ENCODE data around the gene OR2L8. TPM values are rescaled to one million over a fixed set of nuclear protein-coding genes. Genes with fewer than 3 reads are reported as not detected.

The OR2L8 gene
- total and polyA plus RNA-seq, 2 of the 4 experiments (the other 2 are of a cell fraction), result not detected

GRCh38 chr1:247998811-247999210 lies 50.2 kb downstream of the OR2L8 start:
- H4K91ac ChIP-seq (ENCODE audit: insufficient read depth, low read depth, low read length), result no peak overlapping the region
- no peak overlapping the region for H4K8ac ChIP-seq (ENCODE audit: low read depth in 2 of 2, low read length in 2 of 2)
- intact Hi-C loops (cut with micrococcal nuclease) (no loop called here), dilution Hi-C loops (cut with HindIII; ENCODE audit: low sequenced_read_pairs, unreplicated experiment) (no loop called here), in situ Hi-C loops (cut with MboI; ENCODE audit: low sequenced_read_pairs) (no loop called here)
- H3K9me3 ChIP-seq (ENCODE audit: control insufficient read depth, insufficient read depth, low read length), result peaks cover 7% of the 10 kb centered on the region
- TF ChIP-seq NFE2L2 (IDR thresholded peaks at IDR 0.05; ENCODE audit: low read depth, low read length), result no peak
- TF ChIP-seq USF2 (IDR thresholded peaks at IDR 0.05; ENCODE audit: low read depth, low read length), result no peak
- TF ChIP-seq CTCF (conservative IDR thresholded peaks at IDR 0.05; ENCODE audit: low read depth, low read length), result no peak
- no peak for TF ChIP-seq BHLHE40 (IDR thresholded peaks at IDR 0.05; ENCODE audit: low read depth, low read length)
- TF ChIP-seq CHD1 (IDR thresholded peaks at IDR 0.05; ENCODE audit: low read depth, low read length), result no peak
- TF ChIP-seq ELK1 (IDR thresholded peaks at IDR 0.05; ENCODE audit: borderline replicate concordance, low read depth, low read length), result no peak
- no peak for TF ChIP-seq RCOR1 (IDR thresholded peaks at IDR 0.05; ENCODE audit: insufficient replicate concordance, low read length)
- TF ChIP-seq MXI1 (IDR thresholded peaks at IDR 0.05; ENCODE audit: borderline replicate concordance, low read depth, low read length), result no peak
- TF ChIP-seq RFX5 (IDR thresholded peaks at IDR 0.05; ENCODE audit: low read depth, low read length), result no peak
- no peak for TF ChIP-seq RAD21 (IDR thresholded peaks at IDR 0.05; ENCODE audit: low read length)
- no peaks in the 10 kb centered on the region for H3K4me1 ChIP-seq (ENCODE audit: control insufficient read depth, insufficient read depth, low read length)
- WGBS, 2 experiments (ENCODE audit: extremely low coverage in 2 of 2, insufficient read length in 1 of 2), result no CpG with 5 or more reads among the region's 2 CpGs
- no peak overlapping the region for H2BK120ac ChIP-seq (ENCODE audit: low read depth, low read length)
- H3K56ac ChIP-seq (ENCODE audit: extremely low read depth, insufficient read depth, low read length), result no peak overlapping the region
- H2AK5ac ChIP-seq (ENCODE audit: low read depth, low read length), result no peak overlapping the region
- no peaks in the 10 kb centered on the region for H3K36me3 ChIP-seq (ENCODE audit: control insufficient read depth, insufficient read depth, low read length)
- BruUV-seq (replicated peaks), result no TSS peak
- no peak overlapping the region for H3K4me2 ChIP-seq (ENCODE audit: low read depth, low read length)
- ATAC-seq (ENCODE audit: low read depth), result no peak
- H2BK5ac ChIP-seq (ENCODE audit: low read depth, low read length, poor library complexity, severe bottlenecking), result no peak overlapping the region
- no peaks in the 10 kb centered on the region for H4K20me1 ChIP-seq (ENCODE audit: insufficient read depth, low read length)
- no peak overlapping the region for H3K23ac ChIP-seq (ENCODE audit: low read depth, low read length)
- H3K9ac ChIP-seq (ENCODE audit: low read depth, low read length), result no peak overlapping the region
- H3K4me3 ChIP-seq (ENCODE audit: insufficient read depth, low read depth, low read length), result no peak overlapping the region
- no peak overlapping the region for H2BK15ac ChIP-seq (ENCODE audit: low read depth, low read length)
- no peak overlapping the region for H4K5ac ChIP-seq (ENCODE audit: low read depth, low read length)
- H3K9me1 ChIP-seq (ENCODE audit: insufficient read depth, low read length), result no peaks in the 10 kb centered on the region
- ChIA-PET CTCF (interaction anchor here (1.7 kb wide), 1 partner anchor 10 kb away, joined by 4 read pairs; no protein-coding TSS in a partner anchor), POLR2A (ENCODE audit: unreplicated experiment) (no interaction called here)
- no peak overlapping the region for H2BK20ac ChIP-seq (ENCODE audit: low read depth, low read length)
- H2AK9ac ChIP-seq (replicated peaks; ENCODE audit: low read depth, low read length, poor library complexity), result no peak overlapping the region
- H3K79me1 ChIP-seq (ENCODE audit: low read depth in 1 of 2, low read length in 2 of 2), result no peaks in the 10 kb centered on the region
- H3K14ac ChIP-seq (replicated peaks; ENCODE audit: low read depth, low read length), result no peak overlapping the region
- H3K27me3 ChIP-seq (ENCODE audit: control insufficient read depth, insufficient read depth, low read length), result no peaks in the 10 kb centered on the region
- H3K27ac ChIP-seq (ENCODE audit: insufficient read depth, low read length), result no peak overlapping the region
- H2AFZ ChIP-seq (replicated peaks; ENCODE audit: low read length, poor library complexity), result no peak overlapping the region
- DNase-seq, result no peak
- H3K18ac ChIP-seq (ENCODE audit: low read depth, low read length), result no peak overlapping the region
- H3K4ac ChIP-seq (ENCODE audit: low read depth, low read length), result no peak overlapping the region

Data from IMR-90 (cell line).